ENCODE measurements around the gene CCNY. TPM values are rescaled to one million over a fixed set of nuclear protein-coding genes. Genes with fewer than 3 reads are reported as not detected.

The CCNY gene
- total RNA-seq, 1 experiment from 2014 or later, result 62.2 TPM

DNA sequence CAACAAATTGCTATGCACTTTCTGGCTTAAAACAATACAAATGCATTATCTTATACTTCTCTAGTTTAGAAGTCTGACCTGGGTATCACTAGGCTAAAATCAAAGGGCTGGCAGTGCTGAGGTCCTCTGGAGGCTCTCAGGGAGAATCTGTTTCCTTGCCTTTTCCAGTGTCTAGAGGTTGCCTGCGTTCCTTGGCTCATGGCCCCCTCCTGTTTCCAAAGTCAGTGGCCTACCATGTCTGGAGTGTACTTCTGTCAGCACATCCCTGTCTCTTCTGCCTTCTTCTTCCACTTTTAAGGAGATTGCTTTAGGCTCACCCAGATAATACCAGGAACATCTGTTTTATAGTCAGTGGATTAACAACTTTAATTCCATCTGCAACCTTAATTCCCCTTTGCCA lies 52.4 kb downstream of the CCNY start:
- Histone ChIP-seq H3K4me3 (replicated peaks in 1 of 2; ENCODE audit: low read depth in 1 of 2, low read length in 2 of 2) (no peak overlapping the region), H3K27ac (ENCODE audit: low read depth, low read length) (no peak overlapping the region), H2AFZ (ENCODE audit: low read depth, low read length, poor library complexity, severe bottlenecking) (no peak overlapping the region), H3K9me3 (ENCODE audit: control insufficient read depth in 1 of 2, insufficient read depth in 1 of 2, low read depth in 1 of 2, low read length in 2 of 2) (peaks cover 4 to 6% of the 10 kb centered on the region in 2 experiments; a peak in 2 of 4 replicates), H3K4me2 (ENCODE audit: low read length) (no peak overlapping the region), H3K79me2 (ENCODE audit: insufficient read depth, low read length) (peaks cover 96% of the 10 kb centered on the region), H3K9ac (ENCODE audit: low read length) (no peak overlapping the region), H4K20me1 (ENCODE audit: insufficient read depth) (no peaks in the 10 kb centered on the region), H3K27me3 (ENCODE audit: insufficient read depth, low read length) (no peaks in the 10 kb centered on the region), H3K9me2 (ENCODE audit: insufficient read depth) (no peaks in the 10 kb centered on the region), H3K4me1 (ENCODE audit: control insufficient read depth in 1 of 2, insufficient read depth in 2 of 2, low read length in 2 of 2) (no peaks in the 10 kb centered on the region), H3K36me3 (ENCODE audit: control insufficient read depth in 1 of 2, insufficient read depth in 2 of 2, low read length in 2 of 2) (no peaks in the 10 kb centered on the region)
- ATAC-seq (no peak), DNase-seq (ENCODE audit: low read depth, low spot score) (no peak)
- intact Hi-C loops (cut with micrococcal nuclease), result no loop called here
- RAD21 ChIA-PET (ENCODE audit: low non-redundant PET in 1 of 2, low total read pairs in 2 of 2, uncharacterized antibody in 2 of 2, unreplicated experiment in 2 of 2), result no interaction called here
- CTCF ChIA-PET, result no interaction called here
- POLR2A ChIA-PET, result no interaction called here
- no peak for TF ChIP-seq ZNF274 (IDR thresholded peaks at IDR 0.05; ENCODE audit: low read depth, low read length)
- TF ChIP-seq, protein P1, sequence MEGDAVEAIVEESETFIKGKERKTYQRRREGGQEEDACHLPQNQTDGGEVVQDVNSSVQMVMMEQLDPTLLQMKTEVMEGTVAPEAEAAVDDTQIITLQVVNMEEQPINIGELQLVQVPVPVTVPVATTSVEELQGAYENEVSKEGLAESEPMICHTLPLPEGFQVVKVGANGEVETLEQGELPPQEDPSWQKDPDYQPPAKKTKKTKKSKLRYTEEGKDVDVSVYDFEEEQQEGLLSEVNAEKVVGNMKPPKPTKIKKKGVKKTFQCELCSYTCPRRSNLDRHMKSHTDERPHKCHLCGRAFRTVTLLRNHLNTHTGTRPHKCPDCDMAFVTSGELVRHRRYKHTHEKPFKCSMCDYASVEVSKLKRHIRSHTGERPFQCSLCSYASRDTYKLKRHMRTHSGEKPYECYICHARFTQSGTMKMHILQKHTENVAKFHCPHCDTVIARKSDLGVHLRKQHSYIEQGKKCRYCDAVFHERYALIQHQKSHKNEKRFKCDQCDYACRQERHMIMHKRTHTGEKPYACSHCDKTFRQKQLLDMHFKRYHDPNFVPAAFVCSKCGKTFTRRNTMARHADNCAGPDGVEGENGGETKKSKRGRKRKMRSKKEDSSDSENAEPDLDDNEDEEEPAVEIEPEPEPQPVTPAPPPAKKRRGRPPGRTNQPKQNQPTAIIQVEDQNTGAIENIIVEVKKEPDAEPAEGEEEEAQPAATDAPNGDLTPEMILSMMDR (IDR thresholded peaks at IDR 0.05 in 2 of 3, conservative IDR thresholded peaks at IDR 0.05 in 1 of 3; ENCODE audit: borderline replicate concordance in 1 of 3, insufficient read depth in 1 of 3, low read depth in 2 of 3, low read length in 2 of 3), result no peak
- TF ChIP-seq POLR2AphosphoS5 (IDR thresholded peaks at IDR 0.05; ENCODE audit: low read depth, low read length), result no peak
- TF ChIP-seq, protein P2, sequence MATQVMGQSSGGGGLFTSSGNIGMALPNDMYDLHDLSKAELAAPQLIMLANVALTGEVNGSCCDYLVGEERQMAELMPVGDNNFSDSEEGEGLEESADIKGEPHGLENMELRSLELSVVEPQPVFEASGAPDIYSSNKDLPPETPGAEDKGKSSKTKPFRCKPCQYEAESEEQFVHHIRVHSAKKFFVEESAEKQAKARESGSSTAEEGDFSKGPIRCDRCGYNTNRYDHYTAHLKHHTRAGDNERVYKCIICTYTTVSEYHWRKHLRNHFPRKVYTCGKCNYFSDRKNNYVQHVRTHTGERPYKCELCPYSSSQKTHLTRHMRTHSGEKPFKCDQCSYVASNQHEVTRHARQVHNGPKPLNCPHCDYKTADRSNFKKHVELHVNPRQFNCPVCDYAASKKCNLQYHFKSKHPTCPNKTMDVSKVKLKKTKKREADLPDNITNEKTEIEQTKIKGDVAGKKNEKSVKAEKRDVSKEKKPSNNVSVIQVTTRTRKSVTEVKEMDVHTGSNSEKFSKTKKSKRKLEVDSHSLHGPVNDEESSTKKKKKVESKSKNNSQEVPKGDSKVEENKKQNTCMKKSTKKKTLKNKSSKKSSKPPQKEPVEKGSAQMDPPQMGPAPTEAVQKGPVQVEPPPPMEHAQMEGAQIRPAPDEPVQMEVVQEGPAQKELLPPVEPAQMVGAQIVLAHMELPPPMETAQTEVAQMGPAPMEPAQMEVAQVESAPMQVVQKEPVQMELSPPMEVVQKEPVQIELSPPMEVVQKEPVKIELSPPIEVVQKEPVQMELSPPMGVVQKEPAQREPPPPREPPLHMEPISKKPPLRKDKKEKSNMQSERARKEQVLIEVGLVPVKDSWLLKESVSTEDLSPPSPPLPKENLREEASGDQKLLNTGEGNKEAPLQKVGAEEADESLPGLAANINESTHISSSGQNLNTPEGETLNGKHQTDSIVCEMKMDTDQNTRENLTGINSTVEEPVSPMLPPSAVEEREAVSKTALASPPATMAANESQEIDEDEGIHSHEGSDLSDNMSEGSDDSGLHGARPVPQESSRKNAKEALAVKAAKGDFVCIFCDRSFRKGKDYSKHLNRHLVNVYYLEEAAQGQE (IDR thresholded peaks at IDR 0.05; ENCODE audit: low read depth), result no peak
- no peak for TF ChIP-seq SRF (IDR thresholded peaks at IDR 0.05; ENCODE audit: low read depth)
- no peak for TF ChIP-seq RAD21 (IDR thresholded peaks at IDR 0.05; ENCODE audit: low read depth)
- TF ChIP-seq POLR2A (IDR thresholded peaks at IDR 0.05; ENCODE audit: borderline replicate concordance, extremely low read depth, insufficient read depth, insufficient read length), result no peak
- no peak for TF ChIP-seq JUND (IDR thresholded peaks at IDR 0.05)
- no peak for TF ChIP-seq CBX3 (IDR thresholded peaks at IDR 0.05; ENCODE audit: low read depth)
- no peak for TF ChIP-seq CEBPB (IDR thresholded peaks at IDR 0.05; ENCODE audit: low read depth)
- no peak for TF ChIP-seq TCF7L2 (IDR thresholded peaks at IDR 0.05; ENCODE audit: borderline replicate concordance, extremely low read depth, insufficient read depth, insufficient read length)
- no peak for TF ChIP-seq SP1 (IDR thresholded peaks at IDR 0.05; ENCODE audit: low read depth)
- no peak for TF ChIP-seq EZH2phosphoT487 (IDR thresholded peaks at IDR 0.05; ENCODE audit: borderline replicate concordance)
- TF ChIP-seq, protein P3, sequence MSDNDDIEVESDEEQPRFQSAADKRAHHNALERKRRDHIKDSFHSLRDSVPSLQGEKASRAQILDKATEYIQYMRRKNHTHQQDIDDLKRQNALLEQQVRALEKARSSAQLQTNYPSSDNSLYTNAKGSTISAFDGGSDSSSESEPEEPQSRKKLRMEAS (IDR thresholded peaks at IDR 0.05), result no peak
- TF ChIP-seq EGR1 (IDR thresholded peaks at IDR 0.05; ENCODE audit: low read depth), result no peak
- TF ChIP-seq FOSL1 (IDR thresholded peaks at IDR 0.05; ENCODE audit: low read depth), result no peak
- TF ChIP-seq, protein P4, sequence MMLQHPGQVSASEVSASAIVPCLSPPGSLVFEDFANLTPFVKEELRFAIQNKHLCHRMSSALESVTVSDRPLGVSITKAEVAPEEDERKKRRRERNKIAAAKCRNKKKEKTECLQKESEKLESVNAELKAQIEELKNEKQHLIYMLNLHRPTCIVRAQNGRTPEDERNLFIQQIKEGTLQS (IDR thresholded peaks at IDR 0.05), result no peak
- no peak for TF ChIP-seq ZFX (IDR thresholded peaks at IDR 0.05)
- no peak for TF ChIP-seq YY1 (IDR thresholded peaks at IDR 0.05; ENCODE audit: extremely low read depth, insufficient replicate concordance, low read depth, low read length)
- BruUV-seq (replicated peaks), result no TSS peak

Data from HCT116 (cell line).